Fibroblast of lung (primary cell): ENCODE data around the gene KREMEN1. TPM values are rescaled to one million over a fixed set of nuclear protein-coding genes. Genes with fewer than 3 reads are reported as not detected.
A peak's percentile ranks its signal among the peaks of the same experiment; 100 is the strongest.

ENCODE experiments used
- DNase-seq, 2 donors: peaks; one replicate each; pipeline versions ENCODE4 v3.0.0 to v3.0.0-alpha.2; 2010; ENCODE audit warnings: low read depth in 2 of 2
- H2AFZ ChIP-seq: 2 replicates; pipeline ENCODE4 v1.5.1; 2012; ENCODE audit warnings: low read length, control low read depth, inconsistent platforms
- H3K27ac ChIP-seq: 2 replicates; pipeline ENCODE4 v1.5.1; 2011; ENCODE audit warnings: low read length, control low read depth; ENCODE audit not compliant: insufficient read depth
- H3K27me3 ChIP-seq: 2 replicates; pipeline ENCODE4 v1.5.1; 2011; ENCODE audit warnings: mild to moderate bottlenecking, low read length; ENCODE audit not compliant: control insufficient read depth, insufficient read depth
- H3K36me3 ChIP-seq: 2 replicates; pipeline ENCODE4 v1.5.1; 2011; ENCODE audit warnings: low read length; ENCODE audit not compliant: control insufficient read depth, insufficient read depth
- H3K4me1 ChIP-seq: 2 replicates; pipeline ENCODE4 v1.5.1; 2011; ENCODE audit warnings: low read length; ENCODE audit not compliant: control insufficient read depth, insufficient read depth; ENCODE audit errors: extremely low read depth
- H3K4me2 ChIP-seq: 2 replicates; pipeline ENCODE4 v1.5.1; 2011; ENCODE audit warnings: low read length, control low read depth; ENCODE audit not compliant: insufficient read depth; ENCODE audit errors: extremely low read depth
- H3K4me3 ChIP-seq, 4 experiments: fragments of 200-600 bp in 1 of 4; sonication (generic) in 1 of 4; replicated peaks in 1 of 4; 2 replicates each; pipeline ENCODE4 v1.5.1; 2011 to 2016; ENCODE audit warnings: low read length in 4 of 4, low read depth in 3 of 4, mild to moderate bottlenecking in 3 of 4, control low read depth in 2 of 4, inconsistent platforms in 1 of 4, mixed read lengths in 1 of 4; ENCODE audit not compliant: insufficient read depth in 1 of 4; ENCODE audit errors: control extremely low read depth in 1 of 4
- H3K79me2 ChIP-seq: 2 replicates; pipeline ENCODE4 v1.5.1; 2012; ENCODE audit warnings: mild to moderate bottlenecking, low read length, inconsistent platforms; ENCODE audit not compliant: control insufficient read depth, insufficient read depth
- H3K9ac ChIP-seq: 2 replicates; pipeline ENCODE4 v1.5.1; 2011; ENCODE audit warnings: mild to moderate bottlenecking, low read length, control low read depth; ENCODE audit not compliant: insufficient read depth
- H3K9me3 ChIP-seq: 2 replicates; pipeline ENCODE4 v1.5.1; 2012; ENCODE audit warnings: low read depth, low read length; ENCODE audit not compliant: control insufficient read depth, insufficient read depth
- H4K20me1 ChIP-seq: 2 replicates; pipeline ENCODE4 v1.5.1; 2011; ENCODE audit warnings: low read length; ENCODE audit not compliant: control insufficient read depth, insufficient read depth; ENCODE audit errors: extremely low read depth
- CTCF ChIP-seq, 2 donors: IDR thresholded peaks in 1 of 2; conservative IDR thresholded peaks in 1 of 2; 1 replicate in 1 of 2; 2 replicates in 1 of 2; pipeline ENCODE4 v1.5.1; 2011 to 2012; ENCODE audit warnings: low read length in 2 of 2, control low read depth in 1 of 2, inconsistent platforms in 1 of 2, low read depth in 1 of 2, mild to moderate bottlenecking in 1 of 2
- EZH2 ChIP-seq: IDR thresholded peaks from 2 replicates; pipeline ENCODE4 v1.5.1; 2012; ENCODE audit warnings: low read length, control low read depth, mild to moderate bottlenecking; ENCODE audit errors: missing control alignments
- polyA plus RNA-seq, 2 donors: library from polyadenylated mRNA; depleted of rRNA in 1 of 2; stranded (reverse) in 1 of 2; unstranded in 1 of 2; fragments of >200 nt; gene quantifications; 2 replicates each; pipeline ENCODE4 v1.2.1, GENCODE V29; 2011 to 2012; ENCODE audit warnings: missing spikeins in 1 of 2
- total RNA-seq: library from RNA; depleted of rRNA; stranded (reverse); fragments of >200 nt; gene quantifications from 2 replicates; pipeline ENCODE4 v1.2.1, GENCODE V29; 2014

The KREMEN1 gene
- total and polyA plus RNA-seq, 2 donors (not counting 1 experiment from before 2014, with no cell fraction given): 7.0 to 12.9 TPM

- no peaks in the 10 kb centered on the region for H3K9me3 ChIP-seq
- H3K36me3 ChIP-seq: no peaks in the 10 kb centered on the region
- H3K9ac ChIP-seq: no peak within 1 kb of the TSS
- H3K27ac ChIP-seq: no peak within 1 kb of the TSS
- H3K27me3 ChIP-seq: peaks cover 28% of the 10 kb centered on the region
- peak within 1 kb of the TSS; percentile 24 for H2AFZ ChIP-seq
- no peaks in the 10 kb centered on the region for H3K79me2 ChIP-seq
- peak within 1 kb of the TSS; percentile 65 for H3K4me2 ChIP-seq
- no peaks in the 10 kb centered on the region for H3K4me1 ChIP-seq
- DNase-seq: peak in 1 of 2 donors; percentile 35
- H4K20me1 ChIP-seq: no peaks in the 10 kb centered on the region
- peak within 1 kb of the TSS; percentile 5 to 48 (median 28) for H3K4me3 ChIP-seq
- TF ChIP-seq CTCF (conservative IDR thresholded peaks at IDR 0.05 in 1 of 2, IDR thresholded peaks at IDR 0.05 in 1 of 2; ENCODE audit: low read depth in 1 of 2, low read length in 2 of 2) (peak; percentile 10 to 22), EZH2 (no peak)
Observed at GRCh38 chr22:29205594-29206371, 132.9 kb downstream of the KREMEN1 start, which contains the start of gene EMID1. TSS of gene EMID1 (plus strand) at chr22:29205896. CDS start at chr22:29206039, 143 bp downstream.

GRCh38 chr22:29206372-29207242 is 133.8 kb downstream of the KREMEN1 start:
- TF ChIP-seq CTCF (conservative IDR thresholded peaks at IDR 0.05 in 1 of 2, IDR thresholded peaks at IDR 0.05 in 1 of 2; ENCODE audit: low read depth in 1 of 2, low read length in 2 of 2) (no peak), EZH2 (peak; percentile 96)

GRCh38 chr22:29207243-29207550 is 134.4 kb downstream of the KREMEN1 start:
- H3K27me3 ChIP-seq: peaks cover 33% of the 10 kb centered on the region
- no peaks in the 10 kb centered on the region for H3K4me1 ChIP-seq
- no peaks in the 10 kb centered on the region for H4K20me1 ChIP-seq
- H2AFZ ChIP-seq: no peak overlapping the region
- H3K4me3 ChIP-seq: no peak overlapping the region
- no peak for TF ChIP-seq CTCF (conservative IDR thresholded peaks at IDR 0.05 in 1 of 2, IDR thresholded peaks at IDR 0.05 in 1 of 2; ENCODE audit: low read depth in 1 of 2, low read length in 2 of 2)
- no peak for TF ChIP-seq EZH2
- H3K9me3 ChIP-seq: no peaks in the 10 kb centered on the region
- H3K79me2 ChIP-seq: no peaks in the 10 kb centered on the region
- no peak overlapping the region for H3K9ac ChIP-seq
- no peaks in the 10 kb centered on the region for H3K36me3 ChIP-seq
- no peak overlapping the region for H3K4me2 ChIP-seq
- no peak overlapping the region for H3K27ac ChIP-seq
- no peak for DNase-seq

More at GRCh38 chr22:29206372-29207242, 133.8 kb downstream of the KREMEN1 start:
- H3K4me2 ChIP-seq: no peak overlapping the region
- no peaks in the 10 kb centered on the region for H3K9me3 ChIP-seq
- no peak for DNase-seq
- no peaks in the 10 kb centered on the region for H3K4me1 ChIP-seq
- peaks cover 33% of the 10 kb centered on the region for H3K27me3 ChIP-seq
- H3K4me3 ChIP-seq: peak overlapping the region in 3 of 4 experiments; percentile 16 to 48 (median 41)
- no peak overlapping the region for H3K9ac ChIP-seq
- no peak overlapping the region for H2AFZ ChIP-seq
- H3K27ac ChIP-seq: no peak overlapping the region
- H3K36me3 ChIP-seq: no peaks in the 10 kb centered on the region
- no peaks in the 10 kb centered on the region for H4K20me1 ChIP-seq
- H3K79me2 ChIP-seq: no peaks in the 10 kb centered on the region
